ENCODE data around the gene ASCC1.
"Not testable (repeated sequence)": the region's sequence is repeated elsewhere in the genome, so short reads cannot be mapped to it uniquely, and the experiment has no call there.

Gene ASCC1

GRCh38 chr10:72167118-72167517 lies 49.0 kb downstream of the ASCC1 start:
- FAIRE-seq: no peak

GRCh38 chr10:72164617-72165016 lies 51.5 kb downstream of the ASCC1 start:
- no peak for FAIRE-seq

GRCh38 chr10:72162978-72163377 lies 53.1 kb downstream of the ASCC1 start:
- no peak for FAIRE-seq

GRCh38 chr10:72158176-72158575 lies 57.9 kb downstream of the ASCC1 start:
- no peak for FAIRE-seq

- FAIRE-seq: no peak
These were observed 59.9 kb downstream of the ASCC1 start for GRCh38 chr10:72156223-72156622.

GRCh38 chr10:72152286-72152685 lies 63.8 kb downstream of the ASCC1 start:
- no peak for FAIRE-seq

- FAIRE-seq: not testable (repeated sequence)
These were observed 65.2 kb downstream of the ASCC1 start for GRCh38 chr10:72150746-72151478.

GRCh38 chr10:72147324-72147584 lies 68.8 kb downstream of the ASCC1 start:
- FAIRE-seq: not testable (repeated sequence)

GRCh38 chr10:72146559-72147323 lies 69.3 kb downstream of the ASCC1 start:
- no peak for FAIRE-seq

GRCh38 chr10:72146071-72146470 lies 70.0 kb downstream of the ASCC1 start:
- no peak for FAIRE-seq

GRCh38 chr10:72145657-72146056 lies 70.4 kb downstream of the ASCC1 start:
- no peak for FAIRE-seq

- no peak for FAIRE-seq
These were observed 75.2 kb downstream of the ASCC1 start for GRCh38 chr10:72140850-72141249.

- no peak for FAIRE-seq
These were observed 75.9 kb downstream of the ASCC1 start for GRCh38 chr10:72140174-72140573.

- FAIRE-seq: no peak
These were observed 78.5 kb downstream of the ASCC1 start for GRCh38 chr10:72137583-72137982.

GRCh38 chr10:72136225-72136624 lies 79.9 kb downstream of the ASCC1 start:
- not testable (repeated sequence) for FAIRE-seq

- FAIRE-seq: no peak
These were observed 81.0 kb downstream of the ASCC1 start for GRCh38 chr10:72134785-72135767.

GRCh38 chr10:72133517-72133916 lies 82.6 kb downstream of the ASCC1 start:
- no peak for FAIRE-seq

GRCh38 chr10:72132854-72133253 lies 83.2 kb downstream of the ASCC1 start:
- no peak for FAIRE-seq

- no peak for FAIRE-seq
These were observed 88.5 kb downstream of the ASCC1 start for GRCh38 chr10:72127571-72127970.

GRCh38 chr10:72126872-72127232 lies 89.2 kb downstream of the ASCC1 start:
- no peak for FAIRE-seq

- FAIRE-seq: no peak
These were observed 89.7 kb downstream of the ASCC1 start for GRCh38 chr10:72126184-72126871.

- FAIRE-seq: no peak
These were observed 91.1 kb downstream of the ASCC1 start for GRCh38 chr10:72124989-72125388.

- FAIRE-seq: no peak
These were observed 91.7 kb downstream of the ASCC1 start for GRCh38 chr10:72124381-72124780.
